OCI-LY3 (cell line): Measurements from ENCODE around the gene SLC35F4.
"Not testable (repeated sequence)": the region's sequence is repeated elsewhere in the genome, so short reads cannot be mapped to it uniquely, and the experiment has no call there.

ENCODE experiments used
- EZH2phosphoT487 ChIP-seq: fragments of 200-600 bp; shearing (Covaris generic); IDR thresholded peaks from 2 replicates; pipeline ENCODE4 v1.6.1; 2018; ENCODE audit warnings: antibody characterized with exemption, mixed run types, low read depth
- TF ChIP-seq, protein P1 (sequence below): fragments of 200-600, 300-600 bp; sonication (generic); IDR thresholded peaks from 2 replicates; pipeline ENCODE4 v1.5.1; 2014; ENCODE audit warnings: antibody characterized with exemption, low read length, low read depth

- TF ChIP-seq, protein P1, sequence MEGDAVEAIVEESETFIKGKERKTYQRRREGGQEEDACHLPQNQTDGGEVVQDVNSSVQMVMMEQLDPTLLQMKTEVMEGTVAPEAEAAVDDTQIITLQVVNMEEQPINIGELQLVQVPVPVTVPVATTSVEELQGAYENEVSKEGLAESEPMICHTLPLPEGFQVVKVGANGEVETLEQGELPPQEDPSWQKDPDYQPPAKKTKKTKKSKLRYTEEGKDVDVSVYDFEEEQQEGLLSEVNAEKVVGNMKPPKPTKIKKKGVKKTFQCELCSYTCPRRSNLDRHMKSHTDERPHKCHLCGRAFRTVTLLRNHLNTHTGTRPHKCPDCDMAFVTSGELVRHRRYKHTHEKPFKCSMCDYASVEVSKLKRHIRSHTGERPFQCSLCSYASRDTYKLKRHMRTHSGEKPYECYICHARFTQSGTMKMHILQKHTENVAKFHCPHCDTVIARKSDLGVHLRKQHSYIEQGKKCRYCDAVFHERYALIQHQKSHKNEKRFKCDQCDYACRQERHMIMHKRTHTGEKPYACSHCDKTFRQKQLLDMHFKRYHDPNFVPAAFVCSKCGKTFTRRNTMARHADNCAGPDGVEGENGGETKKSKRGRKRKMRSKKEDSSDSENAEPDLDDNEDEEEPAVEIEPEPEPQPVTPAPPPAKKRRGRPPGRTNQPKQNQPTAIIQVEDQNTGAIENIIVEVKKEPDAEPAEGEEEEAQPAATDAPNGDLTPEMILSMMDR: not testable (repeated sequence)
- TF ChIP-seq EZH2phosphoT487: not testable (repeated sequence)
Measured at GRCh38 chr14:57752142-57752695, 113.7 kb downstream of the SLC35F4 start.
